ENCODE results near the gene CXCL17.

CXCL17 gene

DNA sequence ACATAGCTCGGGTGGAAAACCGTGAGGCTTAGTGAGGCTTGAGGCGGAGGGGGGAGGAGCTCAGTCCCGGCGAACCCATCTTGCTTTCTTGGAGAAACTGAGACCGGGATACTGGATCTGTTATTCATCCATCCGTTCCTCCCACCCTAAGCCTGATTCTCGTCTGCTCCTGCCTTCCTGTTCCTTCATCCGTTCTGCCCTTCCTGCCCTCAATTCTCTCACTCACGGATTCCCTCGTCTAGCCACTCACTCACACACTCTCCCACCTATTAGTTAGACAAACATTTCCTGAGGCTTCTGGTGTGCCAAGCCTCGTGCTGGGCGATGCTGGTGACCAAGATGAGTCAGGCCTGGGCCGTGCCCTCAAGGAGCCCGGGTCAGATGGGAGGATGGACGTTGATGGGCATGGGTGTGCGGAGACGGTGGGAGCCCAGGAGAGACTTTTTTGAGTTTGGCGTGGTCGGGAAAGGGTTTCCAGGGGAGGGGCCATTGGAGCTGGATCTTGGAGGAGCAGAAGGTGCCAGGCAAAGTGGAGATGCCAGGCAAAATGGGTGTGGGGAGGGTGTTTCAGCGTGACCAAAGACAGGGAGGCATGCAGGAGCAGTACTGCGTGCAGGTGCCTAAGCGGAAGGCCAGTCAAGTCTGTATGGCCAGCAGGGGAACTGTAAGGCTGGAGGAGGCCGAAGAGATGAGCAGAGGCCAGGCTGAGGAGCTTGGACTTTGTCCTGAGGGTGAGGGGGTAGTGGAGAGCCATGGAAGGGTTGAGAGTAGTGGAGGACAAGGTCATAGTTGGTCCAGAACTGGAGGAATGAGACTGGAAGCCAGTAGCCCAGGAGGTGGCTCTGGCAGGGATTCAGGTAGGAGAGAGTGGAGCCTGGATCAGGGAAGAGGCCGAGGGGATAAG is 45.2 kb downstream of the CXCL17 start:
- no peak for DNase-seq

- DNase-seq: peak; percentile 71 to 97 (median 89)
Observed at GRCh38 chr19:42396381-42397262, 46.1 kb downstream of the CXCL17 start.

DNA sequence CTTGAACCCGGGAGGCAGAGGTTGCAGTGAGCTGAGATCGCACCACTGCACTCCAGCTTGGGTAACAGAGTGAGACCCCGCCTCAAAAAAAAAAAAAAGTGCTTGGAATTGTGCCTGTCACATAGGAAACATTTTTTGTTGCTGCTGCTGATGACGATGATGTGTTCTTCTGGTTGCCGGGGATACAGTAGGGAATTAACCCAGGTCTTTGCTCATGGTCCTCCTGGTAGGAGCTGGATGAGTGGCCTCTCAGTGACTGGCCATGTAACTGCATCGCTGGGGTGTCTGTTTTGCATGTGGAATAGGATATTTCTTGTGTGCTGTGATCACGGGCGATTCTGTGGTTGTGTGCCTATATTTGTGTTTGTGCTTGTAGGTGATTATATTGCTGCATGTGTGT is 48.0 kb downstream of the CXCL17 start:
- DNase-seq: no peak

DNA sequence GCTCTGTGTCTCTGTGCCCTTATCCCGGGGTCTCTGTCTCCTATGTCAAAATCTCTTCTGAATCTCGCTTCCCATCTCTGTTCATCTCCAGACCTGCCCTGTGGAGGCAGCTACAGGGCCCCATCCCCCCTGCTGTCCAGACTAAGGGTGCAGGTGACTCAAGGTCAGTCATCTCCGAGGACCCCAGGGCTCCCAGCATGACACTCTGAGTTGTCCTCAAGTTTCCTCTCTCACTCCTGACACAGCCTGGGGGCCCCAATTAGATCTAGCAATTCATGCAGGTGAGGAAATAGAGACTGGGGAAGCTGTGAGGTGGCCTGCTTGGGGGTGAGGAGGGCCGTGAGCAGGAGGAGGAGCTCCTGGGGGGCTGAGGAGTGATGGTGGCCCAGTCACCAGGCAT is 50.6 kb downstream of the CXCL17 start:
- no peak for DNase-seq

GRCh38 chr19:42389899-42390298 is 52.8 kb downstream of the CXCL17 start, which contains the start of gene CNFN:
TSS of gene CNFN (minus strand) at chr19:42390297. CDS start at chr19:42389037, 1,260 bp downstream.
- DNase-seq: no peak

- DNase-seq: no peak
Observed at GRCh38 chr19:42388851-42389489, 53.8 kb downstream of the CXCL17 start.

DNA sequence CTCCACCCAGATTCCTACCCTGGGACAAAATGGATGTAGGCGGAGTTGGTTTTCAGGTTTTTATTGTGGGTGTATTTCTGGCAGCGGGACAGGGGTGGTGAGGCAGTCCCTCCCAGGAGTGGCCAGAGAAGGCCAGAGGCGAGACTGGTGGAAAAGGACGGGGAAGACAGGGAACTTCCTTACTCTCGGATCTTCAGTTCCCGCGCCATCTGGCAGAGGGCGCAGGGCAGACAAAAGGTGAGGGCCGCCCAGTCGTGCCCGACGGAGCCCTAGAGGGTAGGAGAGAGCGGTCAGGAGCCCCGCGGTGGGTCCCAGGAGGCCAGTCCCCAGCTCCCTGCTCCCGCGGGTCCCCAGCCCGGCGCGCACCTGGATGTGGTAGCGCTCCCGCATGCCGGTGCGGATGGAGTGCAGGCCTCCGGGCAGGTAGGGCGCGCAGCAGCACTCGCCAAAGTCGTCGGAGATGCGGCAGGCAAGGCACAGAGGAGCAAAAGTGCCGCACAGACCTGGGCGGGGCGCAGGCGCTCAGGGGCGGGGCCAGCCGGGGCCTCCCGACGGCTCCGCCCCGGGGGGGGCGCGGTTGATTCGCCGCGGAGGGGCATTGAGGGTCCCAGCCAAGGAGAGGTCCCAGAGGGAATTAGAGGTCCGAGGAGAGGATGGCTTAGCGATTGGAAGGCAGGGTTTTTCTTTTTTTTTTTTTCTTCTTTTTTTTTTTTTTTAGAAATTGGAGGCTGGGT is 55.6 kb downstream of the CXCL17 start:
- DNase-seq: peak; percentile 37 to 77 (median 48)

GRCh38 chr19:42380155-42380554 is 62.6 kb downstream of the CXCL17 start:
- DNase-seq: no peak

Measured in T-helper 2 cell (primary cell).